Stimulated activated CD8-positive, alpha-beta memory T cell treated with anti-CD3 and anti-CD28 coated beads, Interleukin-15, amount 100 ng/mL, for 4 hours (primary cell): ENCODE data around the gene RNF151.

Experiments
- DNase-seq, 2 donors: peaks; one replicate each; pipeline ENCODE4 v3.0.0-alpha.2; 2020; ENCODE audit warnings: low read depth in 2 of 2

Gene RNF151

DNA sequence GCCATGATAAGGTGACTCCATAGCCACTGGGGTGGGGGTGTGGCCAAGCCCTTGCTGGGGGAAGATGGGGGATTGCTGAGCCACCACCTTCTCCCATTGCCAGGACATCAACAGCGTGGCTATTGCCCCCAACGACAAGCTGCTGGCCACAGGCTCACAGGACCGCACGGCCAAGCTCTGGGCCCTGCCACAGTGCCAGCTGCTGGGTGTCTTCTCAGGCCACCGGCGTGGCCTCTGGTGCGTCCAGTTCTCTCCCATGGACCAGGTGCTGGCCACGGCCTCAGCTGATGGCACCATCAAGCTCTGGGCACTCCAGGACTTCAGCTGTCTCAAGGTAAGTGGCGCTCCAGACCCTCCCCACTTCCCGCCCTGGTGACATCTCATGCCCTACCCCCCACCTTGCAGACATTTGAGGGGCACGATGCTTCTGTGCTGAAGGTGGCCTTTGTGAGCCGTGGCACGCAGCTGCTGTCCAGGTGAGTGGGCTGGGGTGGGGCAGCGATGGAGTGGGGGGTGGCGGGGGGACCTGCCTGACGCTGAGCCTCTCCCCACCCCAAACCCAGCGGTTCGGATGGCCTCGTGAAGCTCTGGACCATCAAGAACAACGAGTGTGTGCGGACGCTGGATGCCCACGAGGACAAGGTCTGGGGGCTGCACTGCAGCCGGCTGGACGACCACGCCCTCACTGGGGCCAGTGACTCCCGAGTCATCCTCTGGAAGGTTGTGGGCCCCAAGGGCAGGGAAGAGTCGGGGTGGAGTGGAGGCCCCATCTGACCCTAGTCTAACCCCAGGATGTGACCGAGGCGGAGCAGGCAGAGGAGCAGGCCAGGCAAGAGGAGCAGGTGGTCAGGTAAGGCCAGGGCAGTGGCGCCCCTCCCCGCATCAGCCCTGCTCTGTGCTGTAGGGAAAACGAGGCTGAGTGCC, 10.6 kb downstream of the RNF151 start:
- no peak for DNase-seq

DNA sequence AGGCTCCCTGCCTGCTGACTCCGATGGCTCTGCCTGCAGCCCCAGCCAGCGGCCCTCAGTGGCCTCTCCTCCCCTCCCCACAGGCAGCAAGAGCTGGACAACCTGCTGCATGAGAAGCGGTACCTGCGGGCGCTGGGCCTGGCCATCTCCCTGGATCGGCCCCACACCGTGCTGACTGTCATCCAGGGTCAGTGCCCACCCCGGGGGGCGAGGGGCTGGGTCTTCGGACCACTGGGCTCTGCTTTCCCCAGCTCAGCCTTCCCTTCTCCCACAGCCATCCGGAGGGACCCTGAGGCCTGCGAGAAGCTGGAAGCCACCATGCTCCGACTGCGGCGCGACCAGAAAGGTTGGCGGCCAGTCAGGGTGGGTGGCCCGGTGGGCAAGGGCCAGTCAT, 11.2 kb downstream of the RNF151 start:
- no peak for DNase-seq

GRCh38 chr16:1978476-1979120, 11.9 kb downstream of the RNF151 start:
- no peak for DNase-seq

- DNase-seq, result no peak
These were observed 12.8 kb downstream of the RNF151 start for GRCh38 chr16:1979271-1980029.

DNA sequence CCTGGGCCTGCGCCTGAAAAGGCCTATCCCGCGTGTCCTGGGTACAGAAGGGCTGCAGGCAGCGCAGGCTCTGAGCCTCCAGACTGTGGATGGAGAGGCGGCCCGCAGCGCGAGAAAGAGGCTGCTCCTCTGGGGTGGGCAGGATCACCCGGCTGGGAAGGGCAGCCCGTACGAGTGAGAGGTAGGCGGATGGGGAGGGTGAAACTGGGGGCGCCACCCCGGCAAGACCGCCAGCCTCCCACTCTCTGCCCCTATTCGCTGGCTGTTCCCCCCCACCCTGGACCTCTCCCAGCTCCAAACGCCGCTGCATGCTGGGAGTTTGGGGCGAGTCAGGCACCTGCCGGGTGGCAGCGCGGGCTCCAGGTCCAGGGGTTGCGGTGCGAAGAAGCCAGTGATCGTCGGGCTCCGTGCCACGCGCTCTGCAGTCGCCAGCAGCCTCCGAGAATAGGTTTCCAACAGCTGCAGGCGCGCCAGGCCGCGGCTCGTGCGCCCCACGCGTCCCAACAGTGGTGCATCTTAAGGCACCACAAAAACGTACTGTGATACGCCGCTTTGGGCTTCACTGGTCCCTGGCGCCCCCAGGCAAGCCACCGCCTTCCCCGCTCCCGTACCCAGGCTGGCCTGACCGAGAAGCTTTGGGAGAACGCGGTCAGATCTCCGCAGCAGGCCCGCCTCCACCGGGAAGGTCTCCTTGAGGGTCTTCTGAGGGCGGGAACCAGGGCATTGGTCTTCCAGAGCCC, 13.5 kb downstream of the RNF151 start:
- DNase-seq, result no peak

DNA sequence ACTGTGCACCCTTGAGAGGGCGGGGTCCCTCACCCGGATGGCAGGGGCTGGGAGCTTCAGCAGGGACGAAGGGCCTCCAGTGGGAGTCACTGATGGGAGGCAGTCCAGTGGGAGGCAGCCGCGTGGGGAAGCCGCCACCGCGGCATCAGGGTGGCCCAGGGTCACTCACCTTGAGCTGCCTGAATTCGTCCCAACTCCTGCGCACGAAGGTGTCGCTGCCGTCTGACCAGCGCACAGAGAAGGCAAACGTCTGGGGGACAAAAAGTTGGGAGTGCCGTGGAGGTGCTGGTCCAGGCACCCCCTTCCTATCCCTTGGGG, 14.1 kb downstream of the RNF151 start:
- no peak for DNase-seq

- no peak for DNase-seq
These were observed 14.8 kb downstream of the RNF151 start, which contains the start of gene NOXO1 for GRCh38 chr16:1981398-1981836. TSS of gene NOXO1 (minus strand) at chr16:1981469. CDS start at chr16:1981179, 290 bp downstream.

GRCh38 chr16:1982013-1982433, 15.4 kb downstream of the RNF151 start:
- DNase-seq, result no peak

DNA sequence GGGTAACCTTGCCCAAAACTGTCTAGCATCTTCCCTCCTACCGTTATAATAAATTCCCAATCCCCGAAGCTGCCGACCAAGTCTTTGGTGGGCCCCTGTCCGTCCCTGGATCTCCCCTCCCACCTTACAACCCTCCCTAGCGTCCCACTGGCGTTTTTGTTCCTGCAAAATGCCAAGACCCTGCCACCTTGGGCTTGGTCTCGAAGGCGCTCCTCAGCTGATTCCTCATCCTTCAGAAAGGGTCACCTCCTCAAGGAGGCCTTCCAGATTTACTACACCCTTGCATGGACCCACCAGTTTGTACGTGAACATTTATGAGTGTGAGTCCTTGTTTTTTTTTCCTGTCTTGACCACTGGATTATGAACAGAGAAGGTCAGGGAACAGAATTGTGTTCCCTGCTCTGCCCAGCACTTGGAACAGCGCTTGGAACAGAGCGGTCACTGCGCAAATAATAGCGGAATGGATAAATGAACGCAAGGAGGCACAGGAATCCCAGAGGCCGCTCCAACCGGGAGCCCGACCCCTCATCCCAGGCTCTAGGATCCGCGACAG, 16.4 kb downstream of the RNF151 start:
- DNase-seq, result no peak

- DNase-seq, result peak in 1 of 2 donors; percentile 58
These were observed 17.1 kb downstream of the RNF151 start, which contains the start of gene GFER for GRCh38 chr16:1983544-1984346. TSS of gene GFER (plus strand) at chr16:1984193. CDS start at chr16:1984219, 26 bp downstream.

DNA sequence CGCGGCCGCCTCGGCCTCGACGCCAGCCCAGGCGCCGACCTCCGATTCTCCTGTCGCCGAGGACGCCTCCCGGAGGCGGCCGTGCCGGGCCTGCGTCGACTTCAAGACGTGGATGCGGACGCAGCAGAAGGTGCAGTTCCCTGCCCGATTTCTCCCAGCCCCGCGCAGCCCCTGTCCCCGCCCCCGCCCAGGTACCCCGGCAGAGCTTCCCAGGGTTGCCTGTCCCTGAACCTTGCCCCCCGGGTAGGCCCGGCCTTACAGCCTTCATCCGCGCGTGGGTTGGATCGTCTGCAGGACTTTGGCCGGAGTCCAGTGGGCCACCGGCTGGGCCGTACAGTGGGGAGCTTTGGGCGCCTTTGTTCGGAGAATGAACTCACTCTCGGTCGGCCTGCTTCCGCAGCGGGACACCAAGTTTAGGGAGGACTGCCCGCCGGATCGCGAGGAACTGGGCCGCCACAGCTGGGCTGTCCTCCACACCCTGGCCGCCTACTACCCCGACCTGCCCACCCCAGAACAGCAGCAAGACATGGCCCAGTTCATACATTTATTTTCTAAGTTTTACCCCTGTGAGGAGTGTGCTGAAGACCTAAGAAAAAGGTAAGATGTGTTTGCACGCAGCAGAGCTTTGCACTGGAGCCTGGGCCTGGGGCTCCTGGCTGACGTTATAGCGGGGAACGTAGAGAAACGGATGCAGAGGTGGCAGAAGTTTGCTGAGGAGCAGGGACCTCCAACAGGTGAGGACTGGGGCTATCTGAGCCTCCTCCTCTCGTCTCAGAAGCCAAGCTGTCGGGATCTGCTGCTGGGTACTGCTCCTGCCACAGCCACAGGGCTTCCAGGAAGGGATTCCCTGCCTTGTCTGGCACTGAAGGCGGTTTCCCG, 17.9 kb downstream of the RNF151 start:
- no peak for DNase-seq

DNA sequence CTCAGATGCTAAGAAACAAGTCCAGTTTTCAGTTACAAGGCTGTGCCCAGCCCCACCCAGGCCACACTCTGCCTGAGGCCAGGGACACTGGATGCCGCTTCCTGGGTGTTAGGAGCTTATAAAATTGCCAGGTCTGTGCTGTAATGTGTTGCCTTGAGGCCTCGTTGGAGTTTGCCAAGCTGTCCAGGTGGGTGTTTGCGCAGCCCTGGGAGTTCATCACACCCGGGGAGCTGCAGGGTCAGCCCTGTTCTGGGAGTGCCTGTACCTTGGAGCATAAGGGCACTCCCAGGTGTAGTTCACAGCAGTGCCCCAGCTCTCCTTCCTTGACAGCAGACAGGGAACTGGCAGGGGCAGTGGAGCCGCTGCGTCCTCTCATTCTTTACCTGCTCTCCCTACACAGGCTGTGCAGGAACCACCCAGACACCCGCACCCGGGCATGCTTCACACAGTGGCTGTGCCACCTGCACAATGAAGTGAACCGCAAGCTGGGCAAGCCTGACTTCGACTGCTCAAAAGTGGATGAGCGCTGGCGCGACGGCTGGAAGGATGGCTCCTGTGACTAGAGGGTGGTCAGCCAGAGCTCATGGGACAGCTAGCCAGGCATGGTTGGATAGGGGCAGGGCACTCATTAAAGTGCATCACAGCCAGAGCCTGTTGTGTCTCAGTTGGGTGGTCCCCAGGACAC, 19.0 kb downstream of the RNF151 start:
- DNase-seq, result no peak

- DNase-seq, result no peak
These were observed 20.5 kb downstream of the RNF151 start for GRCh38 chr16:1987198-1987597.

- DNase-seq, result no peak
These were observed 22.8 kb downstream of the RNF151 start, which contains the start of gene SYNGR3 for GRCh38 chr16:1989209-1990100. TSS of gene SYNGR3 (plus strand) at chr16:1989970. CDS start at chr16:1990103, 133 bp downstream.

GRCh38 chr16:1990101-1990350, 23.4 kb downstream of the RNF151 start:
- DNase-seq, result no peak

- no peak for DNase-seq
These were observed 23.9 kb downstream of the RNF151 start for GRCh38 chr16:1990351-1991134.

GRCh38 chr16:1991135-1991551, 24.5 kb downstream of the RNF151 start:
- DNase-seq, result no peak
